Testis (tissue), 3 donors: ENCODE results near the gene COQ5. TPM values are rescaled to one million over a fixed set of nuclear protein-coding genes. Genes with fewer than 3 reads are reported as not detected.

Experiments
- DNase-seq: peaks from one replicate; pipeline ENCODE4 v3.0.0-alpha.2; 2019
- H3K27ac ChIP-seq, 2 donors: fragments of 200-600 bp; sonication (generic); one replicate each; pipeline ENCODE4 v1.5.1; 2019
- H3K27me3 ChIP-seq: fragments of 200-600 bp; sonication (generic); one replicate; pipeline ENCODE4 v1.5.1; 2019
- H3K36me3 ChIP-seq: fragments of 200-600 bp; sonication (generic); one replicate; pipeline ENCODE4 v1.5.1; 2017; ENCODE audit warnings: low read depth; ENCODE audit errors: missing control alignments
- H3K4me1 ChIP-seq: fragments of 200-600 bp; sonication (generic); one replicate; pipeline ENCODE4 v1.5.1; 2019
- H3K4me3 ChIP-seq, 2 donors: fragments of 200-600 bp; sonication (generic); one replicate each; pipeline ENCODE4 v1.5.1; 2017 to 2019
- H3K9me3 ChIP-seq: fragments of 200-600 bp; sonication (generic); one replicate; pipeline ENCODE4 v1.5.1; 2017
- CTCF ChIP-seq, 3 experiments: fragments of 450-650 bp in 2 of 3; fragments of 200-600 bp in 1 of 3; sonication (generic) in 1 of 3; IDR thresholded peaks; one replicate each; pipeline ENCODE4 v1.5.1; 2016 to 2019; ENCODE audit warnings: antibody characterized with exemption in 3 of 3, mild to moderate bottlenecking in 2 of 3, moderate library complexity in 1 of 3
- POLR2A ChIP-seq: fragments of 450-650 bp; IDR thresholded peaks from one replicate; pipeline ENCODE4 v1.6.1; 2017; ENCODE audit warnings: antibody characterized with exemption, mild to moderate bottlenecking, moderate library complexity
- WGBS, 2 donors: methylation state at CpG; one replicate each; pipeline ENCODE4 v1.1.5; 2018; 5-methylcytosine and 5-hydroxymethylcytosine counted together
- intact Hi-C: fragments of 100-400 bp; cut with DNase I; formaldehyde crosslinking; loops from one replicate; pipeline ENCODE4 v1.15.1; 2023; ENCODE audit warnings: low total_unique reads
- polyA plus RNA-seq: library from polyadenylated mRNA; stranded (reverse); fragments of 350-450 nt; fragmentation: Illumina TruSeq; extraction: RNeasy Lipid Tissue Mini Kit (QIAGEN cat#74804); gene quantifications from one replicate; pipeline ENCODE4 v1.2.3, GENCODE V29; 2014; ENCODE audit warnings: low read depth, low replicate concordance; ENCODE audit not compliant: insufficient read depth
- small RNA-seq, 2 donors: library from RNA; depleted of rRNA; stranded (forward); fragments of <200 nt; gene quantifications; one replicate each; pipeline ENCODE3, GENCODE V24; 2016
- total RNA-seq, 2 donors: library from RNA; depleted of rRNA; stranded (reverse); fragments of >200 nt; gene quantifications; one replicate each; pipeline ENCODE4 v1.2.3, GENCODE V29; 2016

COQ5 gene
- total and polyA plus RNA-seq, 3 donors from 2014 or later = 31.3 to 51.0 (median 37.4) TPM

- H3K27me3 ChIP-seq = no peaks in the 10 kb centered on the region
- intact Hi-C loops = no loop called here
- H3K36me3 ChIP-seq = no peaks in the 10 kb centered on the region
- no peak for DNase-seq
- 81 to 85% methylated on average over 7 of the region's 7 CpGs for whole genome bisulfite sequencing, 2 donors
- no peak overlapping the region for H3K27ac ChIP-seq
- no peaks in the 10 kb centered on the region for H3K4me1 ChIP-seq
- no peak overlapping the region for H3K4me3 ChIP-seq
- no peak for TF ChIP-seq POLR2A
- no peak for TF ChIP-seq CTCF (IDR thresholded peaks at IDR 0.05)
- no peaks in the 10 kb centered on the region for H3K9me3 ChIP-seq
These were observed 73.7 kb downstream of the COQ5 start for GRCh38 chr12:120455302-120455701.

GRCh38 chr12:120453977-120454376 is 75.0 kb downstream of the COQ5 start:
- H3K4me1 ChIP-seq = no peaks in the 10 kb centered on the region
- no peaks in the 10 kb centered on the region for H3K27me3 ChIP-seq
- no peaks in the 10 kb centered on the region for H3K36me3 ChIP-seq
- no peak overlapping the region for H3K27ac ChIP-seq
- no peaks in the 10 kb centered on the region for H3K9me3 ChIP-seq
- whole genome bisulfite sequencing, 2 donors = 59 to 73% methylated on average over 4 of the region's 4 CpGs
- DNase-seq = no peak
- intact Hi-C loops = no loop called here
- no peak overlapping the region for H3K4me3 ChIP-seq
- no peak for TF ChIP-seq POLR2A
- peak in 2 of 3 experiments; percentile 14 to 66 for TF ChIP-seq CTCF (IDR thresholded peaks at IDR 0.05)

Small RNAs within 50 kb of the gene (small RNA-seq; reads per million reads assigned to genes)
- 0 reads per million in 2 donors for gene RF00019

Other genes starting within 250 kb of the COQ5 start
- under 1 TPM; under 0.01 TPM for gene RNU4-2, start 237.3 kb downstream of the COQ5 start, total RNA-seq
- not detected for gene RNU4-2, start 237.3 kb downstream of the COQ5 start, polyA plus RNA-seq
- under 1 TPM; under 0.01 TPM for gene RNU4-1, start 235.9 kb downstream of the COQ5 start, total RNA-seq
- gene RNU4-1, start 235.9 kb downstream of the COQ5 start, polyA plus RNA-seq = not detected
- gene SIRT4, start 226.8 kb downstream of the COQ5 start, total RNA-seq = 1 to 10 TPM; 3.3 to 5.0 TPM
- gene SIRT4, start 226.8 kb downstream of the COQ5 start, polyA plus RNA-seq = 10.0 TPM
- gene PLA2G1B, start 201.4 kb downstream of the COQ5 start, total RNA-seq = under 1 TPM in 1 of 2 donors, not detected in 1; 0.94 TPM
- 3.6 TPM for gene PLA2G1B, start 201.4 kb downstream of the COQ5 start, polyA plus RNA-seq
- gene MSI1, start 160.0 kb downstream of the COQ5 start, total RNA-seq = 10 to 100 TPM in 1 of 2 donors, 1 to 10 TPM in 1; 7.4 to 14.8 TPM
- 25.1 TPM for gene MSI1, start 160.0 kb downstream of the COQ5 start, polyA plus RNA-seq
- gene COX6A1, start 91.0 kb downstream of the COQ5 start, total RNA-seq = 100 to 1,000 TPM; 549 to 563 TPM
- gene COX6A1, start 91.0 kb downstream of the COQ5 start, polyA plus RNA-seq = 485 TPM
- 10 to 100 TPM; 13.9 to 15.7 TPM for gene TRIAP1, start 82.8 kb downstream of the COQ5 start, total RNA-seq
- 20.0 TPM for gene TRIAP1, start 82.8 kb downstream of the COQ5 start, polyA plus RNA-seq
- 10 to 100 TPM; 17.5 to 20.9 TPM for gene GATC, start 82.7 kb downstream of the COQ5 start, total RNA-seq
- gene GATC, start 82.7 kb downstream of the COQ5 start, polyA plus RNA-seq = 10.8 TPM
- gene SRSF9, start 59.4 kb downstream of the COQ5 start, total RNA-seq = 100 to 1,000 TPM; 199 to 238 TPM
- 202 TPM for gene SRSF9, start 59.4 kb downstream of the COQ5 start, polyA plus RNA-seq
- gene DYNLL1, start 33.0 kb downstream of the COQ5 start, total RNA-seq = 100 to 1,000 TPM; 404 to 461 TPM
- gene DYNLL1, start 33.0 kb downstream of the COQ5 start, polyA plus RNA-seq = 725 TPM
- 100 to 1,000 TPM; 307 to 370 TPM for gene RNF10, start 5.2 kb upstream of the COQ5 start, total RNA-seq
- 340 TPM for gene RNF10, start 5.2 kb upstream of the COQ5 start, polyA plus RNA-seq
- 10 to 100 TPM; 36.7 to 37.8 TPM for gene POP5, start 52.2 kb upstream of the COQ5 start, total RNA-seq
- gene POP5, start 52.2 kb upstream of the COQ5 start, polyA plus RNA-seq = 28.1 TPM
- 1 to 10 TPM; 2.4 to 3.9 TPM for gene CABP1, start 111.5 kb upstream of the COQ5 start, total RNA-seq
- 1.8 TPM for gene CABP1, start 111.5 kb upstream of the COQ5 start, polyA plus RNA-seq
- gene MLEC, start 158.0 kb upstream of the COQ5 start, total RNA-seq = 100 to 1,000 TPM in 1 of 2 donors, 10 to 100 TPM in 1; 93.2 to 104 TPM
- gene MLEC, start 158.0 kb upstream of the COQ5 start, polyA plus RNA-seq = 130 TPM
- gene UNC119B, start 181.3 kb upstream of the COQ5 start, total RNA-seq = 10 to 100 TPM; 43.3 to 45.2 TPM
- gene UNC119B, start 181.3 kb upstream of the COQ5 start, polyA plus RNA-seq = 42.2 TPM
- 10 to 100 TPM; 28.3 to 30.2 TPM for gene ACADS, start 196.7 kb upstream of the COQ5 start, total RNA-seq
- gene ACADS, start 196.7 kb upstream of the COQ5 start, polyA plus RNA-seq = 43.9 TPM